Putamen (tissue), 1 donor: Measurements from ENCODE around the gene FREM1.

ENCODE experiments used
- DNase-seq: peaks from one replicate; pipeline ENCODE4 v3.0.0-alpha.2; 2016; ENCODE audit warnings: low spot score

Gene FREM1

DNA sequence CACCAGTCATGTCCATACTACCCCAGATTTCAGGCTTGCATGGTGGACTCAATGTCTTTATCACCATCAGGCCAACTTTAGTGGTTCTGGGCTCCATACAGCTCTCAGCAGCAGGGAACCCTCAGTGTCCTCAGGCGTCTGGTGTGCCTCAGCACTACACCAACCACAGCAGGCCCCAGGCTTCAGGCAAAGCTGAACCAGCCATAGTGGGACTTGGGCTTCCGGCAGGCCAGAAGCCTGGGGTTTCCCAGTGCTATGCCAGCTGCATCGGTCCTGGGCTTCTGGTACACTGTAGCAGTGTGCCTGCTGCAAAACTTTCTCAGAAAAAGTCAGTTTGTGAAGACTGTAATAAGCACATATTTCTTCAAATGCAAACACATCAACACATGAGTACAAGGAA lies 205.9 kb downstream of the FREM1 start:
- no peak for DNase-seq

GRCh38 chr9:14702200-14702720 lies 208.0 kb downstream of the FREM1 start:
- DNase-seq = no peak

DNA sequence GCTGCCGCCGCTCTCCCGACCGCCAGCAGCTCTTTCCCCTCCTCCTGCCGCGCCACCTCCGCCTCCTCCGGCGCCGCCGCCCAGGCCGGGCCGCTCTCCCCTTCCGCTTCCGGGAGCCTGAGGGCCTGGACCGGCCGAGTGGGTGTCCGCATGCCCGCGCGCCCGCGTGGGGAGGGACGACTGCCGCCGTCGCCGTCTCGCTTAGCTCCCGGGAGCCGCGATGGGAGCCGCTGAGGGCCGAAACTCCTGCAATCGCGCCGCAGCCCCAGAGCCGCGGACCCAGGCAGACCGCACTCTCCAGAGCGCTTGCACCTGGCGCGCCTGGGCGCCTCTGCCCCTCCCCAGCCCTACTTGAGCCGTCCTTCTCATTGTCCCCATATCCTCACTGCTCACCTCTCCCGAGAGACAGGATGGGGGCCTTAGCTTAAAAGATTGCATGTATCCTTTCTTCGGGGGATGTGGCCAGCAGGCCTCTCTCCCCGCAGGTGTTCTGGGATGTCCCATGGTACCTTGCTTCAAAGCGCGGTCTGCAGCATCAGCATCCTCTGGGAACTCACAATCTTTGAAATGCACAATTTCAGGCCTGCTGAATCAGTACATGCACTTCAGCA lies 216.9 kb downstream of the FREM1 start, which contains the start of gene ZDHHC21:
ZDHHC21 (minus strand) TSS at position 182 of the 611 bp plus-strand sequence. CDS start 19,092 bp downstream, outside the sequence.
- peak; percentile 71 for DNase-seq

- no peak for DNase-seq
Measured at GRCh38 chr9:14692470-14693250, 217.6 kb downstream of the FREM1 start.

DNA sequence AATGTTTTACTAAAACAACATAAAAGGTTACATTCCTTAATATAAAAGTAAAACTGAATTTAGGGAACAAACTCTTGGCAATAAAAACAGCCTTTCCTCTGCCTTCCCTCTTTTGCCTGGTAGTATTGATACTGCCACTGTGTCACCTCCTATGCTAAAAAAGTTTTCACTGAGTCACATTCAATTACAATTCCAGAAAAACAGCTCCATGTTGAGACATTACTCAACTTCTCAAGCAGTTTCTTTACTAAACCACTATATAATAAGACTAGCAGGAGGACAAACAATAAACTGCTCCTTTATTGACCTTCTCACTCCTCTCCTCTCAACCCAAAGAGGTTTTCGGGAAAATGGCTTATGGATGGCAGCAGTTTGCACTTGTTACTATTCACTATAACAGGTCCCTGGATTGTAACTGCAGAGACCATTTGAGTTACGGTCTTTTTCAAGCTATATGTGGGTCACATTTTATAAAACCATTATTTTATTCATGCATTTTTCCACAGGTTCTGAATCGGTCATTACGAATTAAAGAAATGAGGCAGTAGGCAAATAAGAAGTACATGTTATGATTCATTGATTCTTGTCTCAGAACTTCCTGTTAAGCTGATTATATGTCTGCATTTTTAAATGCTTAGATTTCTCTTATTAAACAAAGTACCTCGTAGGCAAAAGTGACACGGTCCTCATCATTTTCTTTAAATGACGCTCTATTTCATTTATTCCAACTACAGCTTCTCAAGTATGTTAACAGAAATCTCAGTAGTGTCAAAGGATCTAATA lies 219.1 kb downstream of the FREM1 start:
- DNase-seq = no peak

- DNase-seq = no peak
Measured at GRCh38 chr9:14687042-14687719, 223.0 kb downstream of the FREM1 start.

- DNase-seq = no peak
Measured at GRCh38 chr9:14686168-14686567, 224.1 kb downstream of the FREM1 start.
